Panc1 (cell line): ENCODE data around the gene TNFSF9. TPM values are rescaled to one million over a fixed set of nuclear protein-coding genes. Genes with fewer than 3 reads are reported as not detected.
A peak's percentile ranks its signal among the peaks of the same experiment; 100 is the strongest.

Experiments used
- ATAC-seq: fragments of 200-7000 bp; cut with Tn5 transposase; 2 replicates; pipeline ENCODE4 v1.9.1; 2020; ENCODE audit warnings: mild to moderate bottlenecking, moderate library complexity
- BruUV-seq: library from RNA; stranded (reverse); fragments of 400-500 nt; replicated peaks from 2 replicates; lab custom pipeline; 2021; lab: Mats Ljungman, UMichigan
- CTCF ChIA-PET: fragments of 300-600 bp; sonication (Branson Sonifier 250); formaldehyde crosslinking; loops from one replicate; lab custom pipeline; 2022; ENCODE audit warnings: antibody characterized with exemption; lab: Charles Lee
- POLR2A ChIA-PET: fragments of 300-600 bp; sonication (Branson Sonifier 250); formaldehyde crosslinking; loops from one replicate; lab custom pipeline; 2022; ENCODE audit warnings: antibody characterized with exemption; lab: Charles Lee
- DNase-seq: peaks from one replicate; pipeline ENCODE4 v3.0.0-alpha.2; 2010; ENCODE audit warnings: low read depth, low spot score
- H3K27ac ChIP-seq: 2 replicates; pipeline ENCODE4 v1.5.1; 2011; ENCODE audit warnings: mild to moderate bottlenecking, low read length, inconsistent platforms
- H3K27me3 ChIP-seq: fragments of 200-500 bp; sonication (Bioruptor generic); 2 replicates; pipeline ENCODE4 v1.6.0; 2014; ENCODE audit warnings: low read length, inconsistent platforms; ENCODE audit not compliant: control insufficient read depth, insufficient read depth
- H3K36me3 ChIP-seq: fragments of 200-500 bp; sonication (Bioruptor generic); 2 replicates; pipeline ENCODE4 v1.5.1; 2014; ENCODE audit warnings: inconsistent platforms, mild to moderate bottlenecking, low read length, moderate library complexity; ENCODE audit not compliant: control insufficient read depth, insufficient read depth
- H3K4me1 ChIP-seq: 2 replicates; pipeline ENCODE4 v1.5.1; 2011; ENCODE audit warnings: inconsistent platforms, mild to moderate bottlenecking, low read length, moderate library complexity; ENCODE audit not compliant: control insufficient read depth, insufficient read depth
- H3K4me3 ChIP-seq, 2 experiments: 2 replicates each; pipeline ENCODE4 v1.5.1; 2011 to 2012; ENCODE audit warnings: low read depth in 2 of 2, low read length in 2 of 2, mild to moderate bottlenecking in 2 of 2, inconsistent platforms in 1 of 2, moderate library complexity in 1 of 2
- H3K9me3 ChIP-seq: fragments of 200-500 bp; sonication (Bioruptor generic); 2 replicates; pipeline ENCODE4 v1.5.1; 2014; ENCODE audit warnings: low read depth, mild to moderate bottlenecking, inconsistent platforms, low read length, moderate library complexity; ENCODE audit not compliant: control insufficient read depth, insufficient read depth
- CTCF ChIP-seq: fragments of 450-650 bp; IDR thresholded peaks from 2 replicates; pipeline ENCODE4 v1.5.1; 2017; ENCODE audit warnings: mild to moderate bottlenecking
- POLR2AphosphoS5 ChIP-seq: IDR thresholded peaks from 2 replicates; pipeline ENCODE4 v1.6.1; 2012; ENCODE audit warnings: mild to moderate bottlenecking, low read depth, low read length, moderate library complexity
- REST ChIP-seq, 2 experiments: IDR thresholded peaks; 2 replicates each; pipeline ENCODE4 v1.6.1; 2011 to 2012; ENCODE audit warnings: low read depth in 2 of 2, control low read depth in 1 of 2, low read length in 1 of 2, mild to moderate bottlenecking in 1 of 2, moderate library complexity in 1 of 2; ENCODE audit not compliant: insufficient read depth in 1 of 2
- SIN3A ChIP-seq: IDR thresholded peaks from 2 replicates; pipeline ENCODE4 v1.6.1; 2012; ENCODE audit warnings: low read depth, mild to moderate bottlenecking, low read length, moderate library complexity, borderline replicate concordance; ENCODE audit not compliant: insufficient read depth
- TCF7L2 ChIP-seq: IDR thresholded peaks from 2 replicates; pipeline ENCODE4 v1.6.1; 2011; ENCODE audit warnings: mild to moderate bottlenecking, low read depth, low read length, inconsistent platforms
- in situ Hi-C: cut with HindIII; loops from 2 replicates; pipeline ENCODE4 v1.10.0; 2016; ENCODE audit warnings: low sequenced_read_pairs, low pct_unique_long_range_greater_than_20kb
- intact Hi-C: fragments of 100-400 bp; cut with micrococcal nuclease; formaldehyde crosslinking; loops from one replicate; pipeline ENCODE4 v1.10.0; 2022; ENCODE audit not compliant: unreplicated experiment
- total RNA-seq: library from RNA; stranded (reverse); gene quantifications from one replicate; pipeline ENCODE4 v1.2.1, GENCODE V29; 2021; ENCODE audit not compliant: unreplicated experiment

The TNFSF9 gene
- total RNA-seq, 1 experiment from 2014 or later, result 2.9 TPM

DNA sequence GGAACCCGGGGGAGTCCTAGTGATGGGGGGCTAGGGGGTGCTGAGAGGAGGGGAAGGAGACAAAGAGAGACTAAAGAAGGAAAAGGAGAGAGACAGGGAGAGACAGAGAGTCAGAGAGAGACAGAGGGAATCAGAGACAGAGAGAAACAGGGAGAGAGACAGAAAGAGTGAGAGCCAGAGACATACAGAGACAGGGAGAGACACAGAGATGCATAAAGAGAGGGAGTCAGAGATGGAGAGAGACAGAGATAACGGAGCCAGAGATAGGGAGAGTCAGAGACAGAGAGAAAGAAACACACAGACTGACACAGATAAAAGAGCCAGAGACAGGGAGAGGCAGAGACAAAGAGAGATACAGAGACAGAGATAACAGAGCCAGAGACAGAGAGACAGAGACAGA lies 1.5 kb upstream of the TNFSF9 start:
- no peak overlapping the region for H3K4me3 ChIP-seq
- no peak for TF ChIP-seq SIN3A
- TF ChIP-seq CTCF, result no peak
- no peaks in the 10 kb centered on the region for H3K9me3 ChIP-seq
- H3K4me1 ChIP-seq, result peaks cover 10% of the 10 kb centered on the region
- H3K36me3 ChIP-seq, result no peaks in the 10 kb centered on the region; the same call in 1 of the 2 replicates
- in situ Hi-C loops, result no loop called here
- ATAC-seq, result no peak
- intact Hi-C loops, result no loop called here
- no peak for DNase-seq
- H3K27me3 ChIP-seq, result no peaks in the 10 kb centered on the region
- BruUV-seq, result no TSS peak
- ChIA-PET POLR2A (no interaction called here), CTCF (no interaction called here)
- H3K27ac ChIP-seq, result 0 out of 2 replicates have a peak overlapping the region, but pooled peaks have one; percentile 23

GRCh38 chr19:6529937-6530385 lies 865 bp upstream of the TNFSF9 start:
- ATAC-seq, result no peak
- Histone ChIP-seq H3K4me3 (peak overlapping the region; percentile 51 to 85), H3K27me3 (no peaks in the 10 kb centered on the region), H3K9me3 (no peaks in the 10 kb centered on the region), H3K4me1 (peaks cover 10% of the 10 kb centered on the region), H3K36me3 (no peaks in the 10 kb centered on the region; the same call in 1 of the 2 replicates), H3K27ac (peak overlapping the region; percentile 88)
- DNase-seq, result no peak
- BruUV-seq, result no TSS peak
- ChIA-PET POLR2A (no interaction called here), CTCF (no interaction called here)
- in situ Hi-C loops, result no loop called here
- TF ChIP-seq REST (IDR thresholded peaks at IDR 0.05; ENCODE audit: insufficient read depth in 1 of 2, low read depth in 2 of 2, low read length in 1 of 2) (no peak), CTCF (no peak), POLR2AphosphoS5 (no peak), TCF7L2 (no peak), SIN3A (no peak)
- intact Hi-C loops, result no loop called here
